Measurements from ENCODE around the gene LSM2.
A peak's percentile ranks its signal among the peaks of the same experiment; 100 is the strongest.
"Not testable (repeated sequence)": the region's sequence is repeated elsewhere in the genome, so short reads cannot be mapped to it uniquely, and the experiment has no call there.

The LSM2 gene

DNA sequence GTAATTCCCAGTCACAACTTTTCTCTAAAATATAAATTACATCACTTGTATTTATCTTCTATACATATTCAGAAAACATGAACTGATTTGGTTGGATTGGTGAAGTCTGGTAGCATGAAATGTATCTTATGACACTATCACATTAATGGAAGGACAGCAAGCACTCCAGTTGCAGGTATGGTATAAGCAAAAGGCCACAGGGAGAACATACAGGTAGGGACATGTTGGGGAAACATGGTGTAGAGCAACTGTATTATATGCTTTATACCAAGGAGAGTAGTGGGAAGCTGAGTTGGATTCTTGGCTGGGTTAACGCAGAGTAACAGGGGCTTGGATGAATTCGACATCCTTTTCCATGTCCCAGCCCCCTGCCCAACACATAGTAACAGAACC is 9.8 kb downstream of the LSM2 start:
- no peak for DNase-seq

DNA sequence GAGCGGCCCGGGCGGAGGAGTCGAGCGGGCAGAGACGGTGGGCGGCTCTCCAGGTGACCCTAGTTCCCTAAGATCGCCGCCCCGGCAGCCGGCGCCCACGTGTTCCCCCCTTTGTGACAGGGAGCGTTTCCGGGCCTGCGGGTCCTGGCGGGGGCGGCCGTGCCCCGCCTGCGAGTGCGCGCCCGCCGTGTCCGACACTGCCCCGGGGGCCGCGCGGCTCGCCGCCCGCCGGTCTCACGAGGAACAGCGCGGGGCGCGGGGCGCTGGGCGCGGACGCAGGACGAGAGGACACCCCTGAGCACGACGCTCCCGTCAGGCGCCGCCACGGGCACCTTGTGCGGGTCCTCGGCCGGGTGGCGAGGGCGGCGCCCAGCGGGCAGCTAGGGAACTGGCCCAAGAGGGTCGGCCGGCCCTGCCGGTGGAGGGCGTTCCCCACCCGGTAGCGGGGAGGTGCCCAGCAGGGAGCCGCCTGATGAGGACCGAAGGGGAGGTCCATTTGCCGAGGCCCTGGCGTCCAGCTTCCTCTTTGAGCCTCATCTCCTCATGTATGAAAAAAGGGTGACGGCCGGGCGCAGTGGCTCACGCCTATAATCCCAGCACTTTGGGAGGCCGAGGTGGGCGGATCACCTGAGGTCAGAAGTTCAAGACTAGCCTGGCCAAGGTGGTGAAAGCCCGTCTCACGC is 11.0 kb downstream of the LSM2 start, which contains the start of gene VARS1:
Gene VARS1 (minus strand): TSS at position 137 of the 683 bp plus-strand sequence. CDS start 535 bp downstream, outside the sequence.
- peak; percentile 86 for DNase-seq

DNA sequence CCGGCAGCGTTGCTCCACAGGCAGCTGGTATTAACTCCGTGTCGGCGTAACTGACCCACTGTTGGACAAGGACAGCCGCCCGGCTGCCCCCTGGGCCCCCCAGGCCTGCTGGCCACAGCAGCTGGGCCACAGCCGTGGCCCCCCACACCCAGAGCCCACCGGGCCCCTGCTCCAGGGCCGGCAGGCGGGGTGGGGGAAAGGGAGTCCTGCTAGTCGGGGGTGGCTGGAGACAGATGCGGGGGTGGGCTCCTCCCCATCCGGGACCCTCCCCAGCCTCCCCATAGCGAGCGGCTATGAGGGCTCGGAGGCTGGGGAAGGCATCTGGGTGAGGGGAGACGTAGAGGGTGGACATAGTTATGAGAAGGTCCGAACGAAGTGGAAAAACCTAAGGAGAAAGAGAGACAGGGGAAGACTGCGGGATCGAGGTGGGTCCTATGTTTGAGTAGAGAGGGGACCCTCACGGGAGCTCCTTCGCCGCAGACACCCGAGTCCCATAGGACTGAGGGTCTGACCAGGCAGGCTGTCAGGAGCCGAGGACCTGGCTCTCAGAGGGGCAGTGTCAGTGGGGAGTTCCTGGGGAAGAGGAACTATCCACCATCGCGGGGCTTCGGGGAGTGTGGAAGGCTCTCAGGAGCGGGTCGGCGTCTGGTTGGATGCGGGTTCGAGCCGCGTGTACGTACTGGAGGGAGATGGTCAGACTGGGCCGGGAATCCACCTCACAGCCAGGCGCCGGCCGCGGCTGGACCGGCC is 11.7 kb downstream of the LSM2 start:
- DNase-seq, result peak; percentile 60

DNA sequence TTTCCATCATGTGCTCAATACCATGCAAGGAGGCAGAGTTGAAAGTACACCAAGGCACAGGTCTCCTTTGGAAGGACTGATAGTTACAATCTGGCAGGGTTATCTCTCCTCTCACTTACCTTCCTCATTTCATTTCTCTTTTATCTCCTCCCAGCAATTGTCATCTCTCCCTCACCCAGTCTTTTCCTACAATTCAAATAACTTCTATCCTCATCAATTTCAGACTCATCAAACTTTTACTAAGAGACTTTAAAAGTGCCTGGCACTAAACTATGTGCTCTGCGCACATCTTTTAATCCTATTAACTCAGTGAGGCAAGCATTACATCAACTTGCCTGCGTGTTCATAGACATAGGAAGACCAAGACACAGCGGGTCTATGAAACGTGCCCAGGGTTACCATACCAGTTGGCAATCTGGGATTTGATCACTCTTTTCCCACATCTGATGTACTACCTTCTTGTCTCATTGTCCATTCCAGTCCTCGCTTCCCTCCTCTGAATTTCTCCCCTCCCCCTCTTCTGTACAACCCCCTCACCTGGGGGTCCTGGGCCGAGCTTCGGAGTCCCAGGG is 12.4 kb downstream of the LSM2 start:
- DNase-seq, result no peak

DNA sequence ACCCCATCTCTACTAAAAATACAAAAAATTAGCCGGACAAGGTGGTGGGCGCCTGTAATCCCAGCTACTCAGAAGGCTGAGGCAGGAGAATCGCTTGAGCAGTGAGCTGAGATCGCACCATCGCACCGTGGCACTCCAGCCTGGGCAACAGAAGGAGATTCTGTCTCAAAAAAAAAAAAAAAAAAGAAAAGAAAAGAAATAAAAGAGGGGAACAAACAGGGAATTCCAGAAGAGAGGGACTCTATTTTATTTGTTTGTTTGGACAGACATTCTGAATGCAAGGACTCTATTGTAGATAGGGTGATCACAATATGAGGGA is 12.9 kb downstream of the LSM2 start:
- not testable (repeated sequence) for DNase-seq

- DNase-seq, result no peak
These were observed 14.0 kb downstream of the LSM2 start for GRCh38 chr6:31792761-31793171.

GRCh38 chr6:31792090-31792374 is 14.7 kb downstream of the LSM2 start:
- no peak for DNase-seq

- peak; percentile 20 for DNase-seq
These were observed 15.3 kb downstream of the LSM2 start for GRCh38 chr6:31791324-31792089.

DNA sequence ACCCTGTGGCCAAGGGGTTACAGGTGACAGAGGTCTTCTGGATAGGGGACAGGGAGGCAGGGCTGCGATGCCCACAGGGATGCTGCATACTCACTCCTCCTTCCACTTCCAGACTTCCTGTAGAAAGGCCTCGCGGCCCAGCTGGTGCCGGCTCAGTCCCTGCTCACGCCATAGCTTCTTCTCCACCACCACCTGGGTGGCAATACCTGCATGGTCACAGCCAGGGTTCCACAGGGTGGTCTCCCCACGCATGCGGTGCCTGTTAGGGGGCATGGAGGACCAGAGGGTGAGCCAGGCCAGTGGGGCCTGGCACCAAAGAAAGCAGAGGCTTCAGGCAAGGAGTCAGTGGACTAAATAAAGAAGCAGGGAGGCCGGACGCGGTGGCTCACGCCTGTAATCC is 21.3 kb downstream of the LSM2 start:
- no peak for DNase-seq

DNA sequence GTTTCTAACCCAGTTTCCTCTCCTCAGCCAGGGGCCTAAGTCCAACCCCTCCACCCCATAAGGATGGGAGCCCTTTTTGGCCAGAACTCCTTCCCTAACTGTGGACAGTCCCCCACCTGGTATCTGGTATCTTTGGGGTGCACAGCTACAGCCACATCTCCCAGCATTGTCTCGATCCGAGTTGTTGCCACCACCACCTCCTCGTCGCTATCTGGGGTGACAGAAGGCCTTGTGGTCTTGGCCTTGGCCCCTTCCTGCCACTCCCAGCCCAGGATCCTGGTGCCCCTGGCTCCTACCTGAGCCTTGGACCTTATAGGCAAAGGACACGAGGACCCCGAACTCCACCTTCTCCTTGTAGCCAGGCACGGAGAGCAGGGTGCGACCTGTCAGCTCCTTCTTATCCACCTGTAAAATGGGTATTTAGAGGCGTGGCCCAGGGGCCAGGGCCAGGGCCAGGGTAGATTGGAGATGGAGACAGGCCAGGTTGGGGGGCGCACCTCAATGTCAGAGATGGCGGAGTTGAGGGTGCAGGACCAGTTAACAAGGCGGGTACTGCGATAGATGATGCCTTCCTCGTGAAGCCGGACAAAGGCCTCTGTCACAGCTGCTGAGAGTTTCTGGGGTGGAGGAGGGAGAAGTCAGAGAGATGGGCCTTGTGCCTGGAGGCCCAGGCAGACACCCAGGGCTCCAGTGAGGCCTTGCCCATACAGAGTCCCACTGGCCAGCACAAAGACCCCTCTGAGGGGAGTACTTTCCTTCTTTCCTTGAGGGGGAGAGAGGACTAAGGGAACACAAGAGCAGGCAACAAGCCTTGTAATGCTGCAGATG is 22.5 kb downstream of the LSM2 start:
- DNase-seq, result no peak

GRCh38 chr6:31782126-31782855 is 24.5 kb downstream of the LSM2 start:
- DNase-seq, result no peak

GRCh38 chr6:31781244-31782125 is 25.3 kb downstream of the LSM2 start:
- DNase-seq, result no peak

DNA sequence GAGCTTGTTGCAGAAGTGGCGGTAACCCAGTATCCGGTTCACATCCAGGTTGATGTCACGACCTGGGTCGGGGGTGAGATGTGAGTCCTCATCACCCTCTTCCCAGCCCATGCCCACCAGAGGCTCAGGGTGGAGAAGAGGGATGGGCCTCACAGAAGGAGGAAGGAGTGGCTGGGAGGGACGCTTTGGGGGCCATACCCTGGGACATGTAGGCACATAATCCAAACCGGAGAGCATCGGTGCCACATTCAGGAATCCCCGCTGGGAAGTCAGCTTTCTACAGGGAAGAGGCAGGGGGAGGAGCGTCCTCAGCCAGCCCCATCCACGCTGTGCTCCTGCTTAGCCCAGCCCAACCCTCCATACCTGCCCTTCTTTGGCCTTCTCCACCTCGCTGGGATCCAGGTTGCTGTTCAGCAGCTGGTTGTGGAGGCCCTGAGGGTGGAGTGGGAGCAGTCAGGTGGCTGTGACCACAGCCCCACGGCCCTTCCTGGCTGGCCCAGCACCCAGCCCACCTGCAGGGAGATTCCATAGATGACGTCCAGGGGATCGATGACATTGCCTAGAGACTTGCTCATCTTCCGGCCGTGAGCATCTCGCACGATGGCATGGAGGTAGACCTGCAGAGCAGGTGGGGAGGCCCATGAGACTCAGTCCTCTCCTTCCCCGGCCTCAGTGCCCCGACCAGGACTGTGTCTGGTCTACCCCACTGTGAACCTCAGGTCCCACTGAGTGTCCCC is 26.1 kb downstream of the LSM2 start:
- DNase-seq, result no peak

DNA sequence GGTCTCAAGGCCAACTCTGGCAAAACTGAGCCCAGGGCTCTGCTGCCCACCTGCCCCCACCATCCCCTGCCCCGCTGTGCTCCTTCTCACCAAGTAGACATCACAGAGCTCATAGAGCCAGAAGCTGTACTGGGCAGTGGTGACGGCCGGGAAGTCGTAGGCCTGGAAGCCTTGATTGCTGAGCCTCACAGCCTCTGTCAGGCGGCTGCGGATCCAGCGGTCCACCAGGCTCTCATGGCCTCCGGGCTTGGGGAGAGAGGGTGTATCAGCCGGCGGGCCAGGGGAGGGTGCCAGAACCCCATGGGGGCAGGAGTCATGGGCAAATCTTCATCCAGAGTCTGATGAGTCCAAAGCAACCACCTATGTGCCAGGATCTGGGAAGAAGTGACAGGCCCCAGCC is 26.9 kb downstream of the LSM2 start:
- no peak for DNase-seq

DNA sequence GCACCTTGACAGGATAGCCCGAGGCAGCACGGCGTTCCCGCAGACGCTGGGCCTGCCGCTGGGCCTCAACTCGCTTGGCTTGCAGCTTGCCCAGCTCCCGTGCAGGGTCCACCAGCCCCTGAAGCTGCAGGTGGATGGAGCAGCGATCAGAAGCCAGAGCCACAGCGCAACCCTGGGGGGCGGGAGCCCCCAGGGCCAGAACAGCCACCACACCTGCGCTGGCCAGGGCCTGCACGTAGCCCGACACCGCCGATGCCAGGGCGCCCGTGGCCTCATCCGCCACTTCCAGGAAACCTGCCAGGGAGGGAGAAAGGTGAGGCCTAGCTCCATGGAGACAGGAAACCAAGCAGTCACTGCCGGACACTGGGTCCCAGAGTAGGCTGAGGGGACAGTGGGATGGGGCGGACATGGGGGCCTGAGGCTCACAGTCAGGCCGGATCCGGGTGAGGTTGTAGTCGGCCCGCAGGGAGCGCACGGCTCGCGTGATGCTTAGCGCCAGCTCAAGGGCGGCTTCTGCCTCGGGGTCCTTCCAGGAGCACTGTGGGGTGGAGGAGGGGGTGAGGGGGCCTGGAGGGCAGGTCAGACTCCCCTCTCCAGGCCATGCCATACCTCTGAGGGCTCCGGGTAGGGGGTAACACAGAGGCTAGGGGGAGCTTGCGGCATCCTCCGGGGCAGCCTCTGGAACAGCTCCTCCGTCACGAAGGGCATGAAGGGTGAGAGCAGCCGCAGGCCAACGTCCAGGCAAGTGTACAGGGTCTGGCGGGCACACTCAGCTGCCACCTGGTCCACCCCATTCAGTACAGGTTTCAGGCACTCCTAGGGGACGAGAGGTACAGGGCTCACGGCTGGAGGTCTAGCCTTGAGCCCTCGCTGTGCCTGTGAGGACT is 27.5 kb downstream of the LSM2 start:
- no peak for DNase-seq

GRCh38 chr6:31778193-31778592 is 28.6 kb downstream of the LSM2 start:
- DNase-seq, result no peak

- DNase-seq, result no peak
These were observed 29.1 kb downstream of the LSM2 start for GRCh38 chr6:31777667-31778050.

DNA sequence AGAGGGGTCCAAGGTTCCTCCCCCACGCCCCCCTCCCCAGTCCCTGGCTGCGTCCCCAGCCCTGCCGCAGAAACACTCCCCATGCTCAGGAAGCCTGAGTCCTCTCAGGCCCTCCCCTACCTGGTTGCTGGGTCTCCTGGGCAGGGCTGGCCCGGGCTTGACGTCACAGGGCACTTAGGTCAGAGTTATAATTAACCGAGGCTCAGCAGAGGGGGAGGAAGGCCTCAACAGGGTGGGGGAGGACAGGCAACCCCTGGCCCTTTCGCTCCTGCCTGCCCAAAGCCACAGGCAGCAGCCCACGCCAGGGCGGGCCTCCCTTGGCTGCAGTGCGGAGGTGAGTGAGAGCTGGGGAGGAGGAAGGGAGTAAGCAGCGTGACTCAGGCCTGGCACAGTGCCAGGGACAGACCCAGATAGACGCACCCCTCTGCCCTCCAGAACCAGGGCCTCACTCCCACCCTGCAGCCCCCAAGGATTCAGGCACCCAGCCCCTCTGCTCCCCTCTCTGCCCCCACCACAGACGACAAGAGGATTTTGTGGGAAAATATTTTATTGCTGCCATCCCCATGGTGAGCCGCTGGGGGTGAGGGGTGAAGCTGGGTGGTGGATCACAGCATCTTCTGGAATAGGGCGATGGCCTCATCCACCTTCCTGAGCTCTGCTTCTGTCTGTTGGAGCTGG is 29.6 kb downstream of the LSM2 start, which contains the start of gene VWA7:
Gene VWA7 (minus strand): TSS at position 340 of the 678 bp plus-strand sequence. CDS start 549 bp downstream, outside the sequence.
- DNase-seq, result peak; percentile 75

All from GDM1 (cell line).